Astrocyte (in vitro differentiated cells and primary cell): ENCODE data around the gene FRMD4A. TPM values are rescaled to one million over a fixed set of nuclear protein-coding genes. Genes with fewer than 3 reads are reported as not detected.
A peak's percentile ranks its signal among the peaks of the same experiment; 100 is the strongest.

ENCODE experiments used
- DNase-seq: peaks from one replicate; pipeline ENCODE4 v3.0.0-alpha.2; 2010; ENCODE audit warnings: low read depth
- FAIRE-seq: peaks from 2 replicates; lab custom pipeline; 2011; peaks lifted over from hg19 to GRCh38; lab: Jason Lieb, UNC
- H2AFZ ChIP-seq: 2 replicates; pipeline ENCODE4 v1.6.0; 2012; ENCODE audit warnings: low read depth, low read length, inconsistent platforms
- H3K27ac ChIP-seq: 2 replicates; pipeline ENCODE4 v1.5.1; 2011; ENCODE audit warnings: low read depth, low read length, inconsistent platforms
- H3K27me3 ChIP-seq: 2 replicates; pipeline ENCODE4 v1.6.0; 2011; ENCODE audit warnings: low read length, inconsistent platforms; ENCODE audit not compliant: insufficient read depth
- H3K36me3 ChIP-seq: 2 replicates; pipeline ENCODE4 v1.5.1; 2011; ENCODE audit warnings: low read length, inconsistent platforms; ENCODE audit not compliant: insufficient read depth
- H3K4me1 ChIP-seq: 2 replicates; pipeline ENCODE4 v1.5.1; 2011; ENCODE audit warnings: low read length, inconsistent platforms; ENCODE audit not compliant: insufficient read depth
- H3K4me2 ChIP-seq: 2 replicates; pipeline ENCODE4 v1.6.0; 2012; ENCODE audit warnings: low read length, inconsistent platforms
- H3K4me3 ChIP-seq: 2 replicates; pipeline ENCODE4 v1.5.1; 2011; ENCODE audit warnings: low read depth, mild to moderate bottlenecking, low read length, inconsistent platforms; ENCODE audit not compliant: insufficient read depth
- H3K79me2 ChIP-seq: 2 replicates; pipeline ENCODE4 v1.6.0; 2012; ENCODE audit warnings: mild to moderate bottlenecking, low read length, inconsistent platforms; ENCODE audit not compliant: insufficient read depth
- H3K9ac ChIP-seq: 2 replicates; pipeline ENCODE4 v1.6.0; 2012; ENCODE audit warnings: mild to moderate bottlenecking, low read length, inconsistent platforms
- H3K9me3 ChIP-seq: 2 replicates; pipeline ENCODE4 v1.5.1; 2012; ENCODE audit warnings: low read depth, mild to moderate bottlenecking, low read length, inconsistent platforms; ENCODE audit not compliant: insufficient read depth
- H4K20me1 ChIP-seq: 2 replicates; pipeline ENCODE4 v1.6.0; 2012; ENCODE audit warnings: low read length, inconsistent platforms; ENCODE audit not compliant: insufficient read depth
- H3K27ac Mint-ChIP-seq: one replicate; pipeline ENCODE4 v1.8.0; 2021; ENCODE audit warnings: mild to moderate bottlenecking, mixed read lengths; ENCODE audit not compliant: unreplicated experiment
- H3K27me3 Mint-ChIP-seq: one replicate; pipeline ENCODE4 v1.8.0; 2021; ENCODE audit warnings: low read depth, mixed read lengths; ENCODE audit not compliant: unreplicated experiment
- H3K36me3 Mint-ChIP-seq: one replicate; pipeline ENCODE4 v1.8.0; 2021; ENCODE audit warnings: low read depth, mixed read lengths; ENCODE audit not compliant: unreplicated experiment
- H3K4me1 Mint-ChIP-seq: one replicate; pipeline ENCODE4 v1.8.0; 2021; ENCODE audit warnings: low read depth, mixed read lengths; ENCODE audit not compliant: unreplicated experiment
- H3K4me3 Mint-ChIP-seq: one replicate; pipeline ENCODE4 v1.8.0; 2021; ENCODE audit warnings: mild to moderate bottlenecking, moderate library complexity, mixed read lengths; ENCODE audit not compliant: unreplicated experiment
- H3K9me3 Mint-ChIP-seq: one replicate; pipeline ENCODE4 v1.8.0; 2021; ENCODE audit warnings: mild to moderate bottlenecking, mixed read lengths; ENCODE audit not compliant: unreplicated experiment
- EZH2 ChIP-seq: IDR thresholded peaks from 2 replicates; pipeline ENCODE4 v1.6.1; 2012; ENCODE audit warnings: mild to moderate bottlenecking, low read length, inconsistent platforms; ENCODE audit not compliant: insufficient read depth
- total RNA-seq: library from RNA; stranded (reverse); gene quantifications from 2 replicates; pipeline ENCODE4 v1.2.1, GENCODE V29; 2021
- TF ChIP-seq, protein P1 (sequence below): IDR thresholded peaks from 2 replicates; pipeline ENCODE4 v1.5.1; 2011; ENCODE audit warnings: low read depth, mild to moderate bottlenecking, inconsistent platforms, low read length, moderate library complexity; ENCODE audit not compliant: insufficient read depth

The FRMD4A gene
- total RNA-seq, 1 donor from 2014 or later = 82.5 TPM

GRCh38 chr10:13960603-13961002 lies 370.1 kb downstream of the FRMD4A start:
- peaks cover 25% of the 10 kb centered on the region for H3K4me1 ChIP-seq
- TF ChIP-seq EZH2 = no peak
- TF ChIP-seq, protein P1, sequence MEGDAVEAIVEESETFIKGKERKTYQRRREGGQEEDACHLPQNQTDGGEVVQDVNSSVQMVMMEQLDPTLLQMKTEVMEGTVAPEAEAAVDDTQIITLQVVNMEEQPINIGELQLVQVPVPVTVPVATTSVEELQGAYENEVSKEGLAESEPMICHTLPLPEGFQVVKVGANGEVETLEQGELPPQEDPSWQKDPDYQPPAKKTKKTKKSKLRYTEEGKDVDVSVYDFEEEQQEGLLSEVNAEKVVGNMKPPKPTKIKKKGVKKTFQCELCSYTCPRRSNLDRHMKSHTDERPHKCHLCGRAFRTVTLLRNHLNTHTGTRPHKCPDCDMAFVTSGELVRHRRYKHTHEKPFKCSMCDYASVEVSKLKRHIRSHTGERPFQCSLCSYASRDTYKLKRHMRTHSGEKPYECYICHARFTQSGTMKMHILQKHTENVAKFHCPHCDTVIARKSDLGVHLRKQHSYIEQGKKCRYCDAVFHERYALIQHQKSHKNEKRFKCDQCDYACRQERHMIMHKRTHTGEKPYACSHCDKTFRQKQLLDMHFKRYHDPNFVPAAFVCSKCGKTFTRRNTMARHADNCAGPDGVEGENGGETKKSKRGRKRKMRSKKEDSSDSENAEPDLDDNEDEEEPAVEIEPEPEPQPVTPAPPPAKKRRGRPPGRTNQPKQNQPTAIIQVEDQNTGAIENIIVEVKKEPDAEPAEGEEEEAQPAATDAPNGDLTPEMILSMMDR = no peak
- H3K4me3 ChIP-seq = no peak overlapping the region
- no peak overlapping the region for H3K4me3 Mint-ChIP-seq
- H3K79me2 ChIP-seq = no peaks in the 10 kb centered on the region
- H4K20me1 ChIP-seq = no peaks in the 10 kb centered on the region
- peak overlapping the region; percentile 87 for H3K27ac ChIP-seq
- no peaks in the 10 kb centered on the region for H3K36me3 Mint-ChIP-seq
- peaks cover 40% of the 10 kb centered on the region for H3K4me1 Mint-ChIP-seq
- H3K27ac Mint-ChIP-seq = peak overlapping the region; percentile 95
- no peaks in the 10 kb centered on the region for H3K9me3 Mint-ChIP-seq
- peak overlapping the region; percentile 54 for H3K9ac ChIP-seq
- H3K36me3 ChIP-seq = no peaks in the 10 kb centered on the region
- H3K27me3 Mint-ChIP-seq = no peaks in the 10 kb centered on the region
- no peak for FAIRE-seq
- no peaks in the 10 kb centered on the region for H3K9me3 ChIP-seq
- peak overlapping the region; percentile 61 for H3K4me2 ChIP-seq
- no peaks in the 10 kb centered on the region for H3K27me3 ChIP-seq
- no peak overlapping the region for H2AFZ ChIP-seq
- DNase-seq = no peak

DNA sequence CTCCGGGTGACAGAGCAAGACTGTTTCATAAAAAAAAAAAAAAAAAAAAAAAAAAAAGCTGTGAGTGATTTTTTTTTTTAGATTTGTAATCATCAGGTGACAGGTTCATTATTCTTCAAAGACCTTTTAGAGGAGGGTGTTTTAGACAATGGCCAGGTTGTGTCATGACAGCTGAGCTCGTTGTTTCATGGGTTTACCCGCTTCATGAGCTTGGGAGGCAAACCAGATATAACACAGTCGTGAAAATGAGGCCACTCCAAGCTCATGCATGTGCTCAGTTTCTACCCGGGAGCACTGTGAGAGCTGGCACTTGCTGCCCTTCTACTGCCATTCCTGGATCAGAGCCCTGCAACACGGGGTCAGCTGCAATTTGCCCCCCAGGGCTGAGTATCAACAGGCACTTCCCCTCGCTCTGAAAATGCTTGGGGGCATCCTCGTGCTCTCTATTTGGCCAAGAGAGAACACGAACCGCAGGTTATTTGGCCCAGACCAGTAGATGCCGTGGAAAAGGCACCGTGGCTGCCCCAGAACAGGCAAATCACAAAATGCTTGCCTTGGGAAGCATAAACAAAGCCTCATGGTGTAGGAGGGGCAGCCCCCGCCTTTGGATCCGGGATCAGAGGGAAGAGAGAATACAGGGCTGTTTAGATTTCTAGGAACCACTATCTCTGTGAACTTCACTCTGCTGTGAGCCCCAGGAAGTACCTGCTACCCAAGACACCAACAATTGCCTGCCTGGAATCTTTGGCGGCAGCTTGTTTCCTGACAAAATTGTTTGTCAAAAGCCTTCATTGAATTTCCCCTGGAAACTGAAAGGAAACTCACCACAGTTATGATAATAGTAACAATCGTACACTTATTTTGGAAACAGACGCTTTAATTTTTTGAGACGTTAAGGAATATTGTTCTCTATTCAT lies 371.0 kb downstream of the FRMD4A start:
- H3K36me3 Mint-ChIP-seq = no peaks in the 10 kb centered on the region
- no peaks in the 10 kb centered on the region for H3K9me3 Mint-ChIP-seq
- Histone ChIP-seq H4K20me1 (no peaks in the 10 kb centered on the region), H3K79me2 (no peaks in the 10 kb centered on the region), H3K27ac (peak overlapping the region; percentile 87), H3K4me2 (peak overlapping the region; percentile 66), H3K36me3 (no peaks in the 10 kb centered on the region), H3K9me3 (no peaks in the 10 kb centered on the region), H3K9ac (peak overlapping the region; percentile 54), H2AFZ (peak overlapping the region; percentile 48), H3K4me1 (peaks cover 25% of the 10 kb centered on the region), H3K27me3 (no peaks in the 10 kb centered on the region), H3K4me3 (no peak overlapping the region)
- H3K27me3 Mint-ChIP-seq = no peaks in the 10 kb centered on the region
- H3K4me3 Mint-ChIP-seq = no peak overlapping the region
- H3K27ac Mint-ChIP-seq = peak overlapping the region; percentile 6
- TF ChIP-seq, protein P1 = no peak
- no peak for TF ChIP-seq EZH2
- no peak for DNase-seq
- no peak for FAIRE-seq
- H3K4me1 Mint-ChIP-seq = peaks cover 40% of the 10 kb centered on the region

GRCh38 chr10:13957856-13958255 lies 372.9 kb downstream of the FRMD4A start:
- no peak overlapping the region for H3K27ac Mint-ChIP-seq
- DNase-seq (no peak), FAIRE-seq (no peak)
- no peaks in the 10 kb centered on the region for H4K20me1 ChIP-seq
- peaks cover 38% of the 10 kb centered on the region for H3K4me1 Mint-ChIP-seq
- no peak overlapping the region for H3K9ac ChIP-seq
- H3K9me3 ChIP-seq = peaks cover 3% of the 10 kb centered on the region
- H3K4me2 ChIP-seq = no peak overlapping the region
- peaks cover 3% of the 10 kb centered on the region for H3K36me3 Mint-ChIP-seq
- TF ChIP-seq EZH2 = no peak
- TF ChIP-seq, protein P1 = no peak
- no peak overlapping the region for H3K4me3 ChIP-seq
- H3K36me3 ChIP-seq = no peaks in the 10 kb centered on the region
- H3K79me2 ChIP-seq = no peaks in the 10 kb centered on the region
- peaks cover 25% of the 10 kb centered on the region for H3K4me1 ChIP-seq
- no peak overlapping the region for H2AFZ ChIP-seq
- H3K27me3 Mint-ChIP-seq = no peaks in the 10 kb centered on the region
- no peak overlapping the region for H3K4me3 Mint-ChIP-seq
- peaks cover 5% of the 10 kb centered on the region for H3K9me3 Mint-ChIP-seq
- H3K27ac ChIP-seq = no peak overlapping the region
- H3K27me3 ChIP-seq = no peaks in the 10 kb centered on the region
